K562 (cell line): Measurements from ENCODE around the gene TRAF7. TPM values are rescaled to one million over a fixed set of nuclear protein-coding genes. Genes with fewer than 3 reads are reported as not detected.

Experiments
- ASH1L ChIP-seq: fragments of 450-650 bp; IDR thresholded peaks from 2 replicates; pipeline ENCODE4 v1.6.1; 2018; ENCODE audit warnings: borderline replicate concordance, mild to moderate bottlenecking, low read depth; ENCODE audit not compliant: partially characterized antibody
- CREBBP ChIP-seq: IDR thresholded peaks from one replicate; pipeline ENCODE4 v1.6.1; 2012; ENCODE audit warnings: low read depth, mild to moderate bottlenecking, control low read depth, inconsistent platforms, low read length
- CTBP1 ChIP-seq: fragments of 450-650 bp; IDR thresholded peaks from 2 replicates; pipeline ENCODE4 v1.6.1; 2016; ENCODE audit warnings: borderline replicate concordance
- ELF2 ChIP-seq: fragments of 250-450 bp; sonication (Bioruptor Pico); IDR thresholded peaks from 2 replicates; pipeline ENCODE4 v1.5.0; 2021; ENCODE audit warnings: mild to moderate bottlenecking
- GABPB1 ChIP-seq: sonication (generic); formaldehyde crosslinking; IDR thresholded peaks from 2 replicates; pipeline ENCODE4 v1.8.0; 2022; ENCODE audit warnings: mild to moderate bottlenecking, missing genetic modification reagents
- GATAD2B ChIP-seq: fragments of 450-650 bp; IDR thresholded peaks from 2 replicates; pipeline ENCODE4 v1.6.1; 2017; ENCODE audit warnings: mild to moderate bottlenecking, borderline replicate concordance
- MECOM ChIP-seq: fragments of 250-450 bp; sonication (Bioruptor Pico); IDR thresholded peaks from 2 replicates; pipeline ENCODE4 v1.8.0; 2022; ENCODE audit warnings: inconsistent platforms
- NR1H2 ChIP-seq: sonication (generic); formaldehyde crosslinking; IDR thresholded peaks from 2 replicates; pipeline ENCODE4 v1.4.0; 2020; ENCODE audit warnings: mild to moderate bottlenecking, missing genetic modification reagents
- SRSF9 ChIP-seq: fragments of 200-400 bp; formaldehyde crosslinking; IDR thresholded peaks from 2 replicates; pipeline ENCODE4 v1.6.1; 2017; ENCODE audit warnings: low read depth, low read length, borderline replicate concordance
- TAL1 ChIP-seq: fragments of 450-650 bp; IDR thresholded peaks from 2 replicates; pipeline ENCODE4 v1.6.1; 2016; ENCODE audit warnings: mild to moderate bottlenecking
- TBL1XR1 ChIP-seq, 2 experiments: IDR thresholded peaks; 2 replicates each; pipeline ENCODE4 v1.6.1; 2012; ENCODE audit warnings: improper control_type of control experiment in 2 of 2, low read length in 2 of 2, mild to moderate bottlenecking in 1 of 2
- ZNF124 ChIP-seq: sonication (generic); formaldehyde crosslinking; IDR thresholded peaks from 2 replicates; pipeline ENCODE4 v1.8.1; 2022; ENCODE audit warnings: missing genetic modification reagents
- ZNF165 ChIP-seq: fragments of 250-450 bp; sonication (Bioruptor Pico); IDR thresholded peaks from 2 replicates; pipeline ENCODE4 v1.4.0; 2020; ENCODE audit warnings: borderline replicate concordance
- ZNF431 ChIP-seq: sonication (generic); formaldehyde crosslinking; IDR thresholded peaks from 2 replicates; pipeline ENCODE4 v1.8.0; 2022; ENCODE audit warnings: mild to moderate bottlenecking, missing genetic modification reagents
- polyA plus RNA-seq, 8 experiments: library from polyadenylated mRNA; depleted of rRNA in 4 of 8; stranded (reverse) in 5 of 8; unstranded in 3 of 8; fragments of >200 nt; fragmentation: Nextera tagmentation in 2 of 8; fragmentation: Illumina TruSeq in 1 of 8; extraction: Ambion mirVana in 2 of 8; extraction: Trizol in 1 of 8; gene quantifications; 2 replicates each; pipeline versions ENCODE4 v1.2.1 to v1.2.3, GENCODE V29; 2011 to 2014; ENCODE audit warnings: inconsistent platforms in 1 of 8, missing spikeins in 1 of 8
- total RNA-seq, 7 experiments: library from RNA; depleted of rRNA in 6 of 7; stranded (reverse); fragments of >200 nt in 6 of 7; fragmentation: Illumina TruSeq in 2 of 7; extraction: Trizol in 2 of 7; gene quantifications; 2 replicates each; pipeline versions ENCODE4 v1.2.1 to v1.2.3, GENCODE V29; 2011 to 2021; ENCODE audit warnings: low replicate concordance in 1 of 7
- TF ChIP-seq, protein P1 (sequence below): IDR thresholded peaks from 2 replicates; pipeline ENCODE4 v1.6.1; 2012; ENCODE audit warnings: low read depth, low read length, improper control_type of control experiment, borderline replicate concordance
- TF ChIP-seq, protein P2 (sequence below): fragments of 250-450 bp; sonication (Bioruptor Pico); IDR thresholded peaks from 2 replicates; pipeline ENCODE4 v1.9.0; 2021; ENCODE audit warnings: mild to moderate bottlenecking, inconsistent platforms
- TF ChIP-seq, protein P3 (sequence below): sonication (generic); formaldehyde crosslinking; IDR thresholded peaks from 2 replicates; pipeline ENCODE4 v1.8.0; 2022; ENCODE audit warnings: mild to moderate bottlenecking, missing genetic modification reagents
- TF ChIP-seq, protein P4 (sequence below): sonication (generic); formaldehyde crosslinking; IDR thresholded peaks from 2 replicates; pipeline ENCODE4 v1.8.0; 2022; ENCODE audit warnings: mild to moderate bottlenecking, missing genetic modification reagents

Gene TRAF7
- total and polyA plus RNA-seq, 9 of the 15 experiments (the other 6 are each of a cell fraction or from before 2014, with no cell fraction given) = 1.1 to 113 (median 41.6) TPM

DNA sequence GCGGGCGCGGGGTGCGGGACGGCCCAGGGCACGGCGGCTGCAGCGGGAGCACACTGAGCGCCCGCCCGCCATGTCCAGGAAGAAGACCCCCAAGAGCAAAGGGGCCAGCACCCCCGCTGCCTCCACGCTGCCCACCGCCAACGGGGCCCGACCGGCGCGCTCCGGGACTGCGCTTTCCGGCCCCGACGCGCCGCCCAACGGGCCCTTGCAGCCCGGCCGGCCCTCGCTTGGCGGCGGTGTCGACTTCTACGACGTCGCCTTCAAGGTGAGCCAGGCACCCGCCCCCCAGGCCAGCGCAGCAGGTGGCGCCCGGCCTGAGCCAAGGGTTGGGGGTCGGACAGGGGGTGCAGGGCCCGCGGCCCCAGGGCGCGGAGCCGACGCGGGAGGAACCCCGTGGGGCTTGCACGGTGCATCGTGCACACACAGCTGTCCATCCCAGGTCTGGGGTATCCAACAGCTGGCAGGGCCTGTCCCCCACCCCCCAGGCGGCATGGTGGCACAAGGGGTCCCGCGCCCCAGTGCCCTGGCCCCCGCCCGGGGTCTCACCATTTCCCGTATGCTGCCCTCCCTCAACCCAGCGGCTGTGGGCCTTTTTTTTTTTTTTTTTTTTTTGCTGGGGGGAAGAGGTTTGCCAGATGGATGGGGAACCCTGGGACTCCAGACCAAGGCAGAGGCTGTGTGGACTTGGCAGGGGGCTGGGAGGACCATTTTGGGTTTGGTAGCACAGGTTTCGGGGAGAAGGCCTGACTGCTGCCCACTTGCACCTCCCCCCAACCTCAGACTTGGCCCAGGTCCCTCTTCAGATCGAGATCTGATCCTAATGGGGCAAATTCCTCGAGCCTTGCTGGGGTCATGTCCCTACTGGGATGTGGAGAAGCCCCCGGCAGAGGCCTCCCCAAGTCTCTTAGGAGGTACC, 6.6 kb upstream of the TRAF7 start (continued):
- TF ChIP-seq, protein P1, sequence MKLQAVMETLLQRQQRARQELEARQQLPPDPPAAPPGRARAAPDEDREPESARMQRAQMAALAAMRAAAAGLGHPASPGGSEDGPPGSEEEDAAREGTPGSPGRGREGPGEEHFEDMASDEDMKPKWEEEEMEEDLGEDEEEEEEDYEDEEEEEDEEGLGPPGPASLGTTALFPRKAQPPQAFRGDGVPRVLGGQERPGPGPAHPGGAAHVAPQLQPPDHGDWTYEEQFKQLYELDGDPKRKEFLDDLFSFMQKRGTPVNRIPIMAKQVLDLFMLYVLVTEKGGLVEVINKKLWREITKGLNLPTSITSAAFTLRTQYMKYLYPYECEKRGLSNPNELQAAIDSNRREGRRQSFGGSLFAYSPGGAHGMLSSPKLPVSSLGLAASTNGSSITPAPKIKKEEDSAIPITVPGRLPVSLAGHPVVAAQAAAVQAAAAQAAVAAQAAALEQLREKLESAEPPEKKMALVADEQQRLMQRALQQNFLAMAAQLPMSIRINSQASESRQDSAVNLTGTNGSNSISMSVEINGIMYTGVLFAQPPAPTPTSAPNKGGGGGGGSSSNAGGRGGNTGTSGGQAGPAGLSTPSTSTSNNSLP = no peak
- TF ChIP-seq TBL1XR1 (IDR thresholded peaks at IDR 0.05; ENCODE audit: low read length in 2 of 2) = no peak
- no peak for TF ChIP-seq TAL1
- no peak for TF ChIP-seq ASH1L
- TF ChIP-seq, protein P2, sequence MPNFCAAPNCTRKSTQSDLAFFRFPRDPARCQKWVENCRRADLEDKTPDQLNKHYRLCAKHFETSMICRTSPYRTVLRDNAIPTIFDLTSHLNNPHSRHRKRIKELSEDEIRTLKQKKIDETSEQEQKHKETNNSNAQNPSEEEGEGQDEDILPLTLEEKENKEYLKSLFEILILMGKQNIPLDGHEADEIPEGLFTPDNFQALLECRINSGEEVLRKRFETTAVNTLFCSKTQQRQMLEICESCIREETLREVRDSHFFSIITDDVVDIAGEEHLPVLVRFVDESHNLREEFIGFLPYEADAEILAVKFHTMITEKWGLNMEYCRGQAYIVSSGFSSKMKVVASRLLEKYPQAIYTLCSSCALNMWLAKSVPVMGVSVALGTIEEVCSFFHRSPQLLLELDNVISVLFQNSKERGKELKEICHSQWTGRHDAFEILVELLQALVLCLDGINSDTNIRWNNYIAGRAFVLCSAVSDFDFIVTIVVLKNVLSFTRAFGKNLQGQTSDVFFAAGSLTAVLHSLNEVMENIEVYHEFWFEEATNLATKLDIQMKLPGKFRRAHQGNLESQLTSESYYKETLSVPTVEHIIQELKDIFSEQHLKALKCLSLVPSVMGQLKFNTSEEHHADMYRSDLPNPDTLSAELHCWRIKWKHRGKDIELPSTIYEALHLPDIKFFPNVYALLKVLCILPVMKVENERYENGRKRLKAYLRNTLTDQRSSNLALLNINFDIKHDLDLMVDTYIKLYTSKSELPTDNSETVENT (CRISPR knock-in tag) = 0 out of 2 replicates have a peak, but pooled peaks have one; percentile 40
- TF ChIP-seq, protein P3, sequence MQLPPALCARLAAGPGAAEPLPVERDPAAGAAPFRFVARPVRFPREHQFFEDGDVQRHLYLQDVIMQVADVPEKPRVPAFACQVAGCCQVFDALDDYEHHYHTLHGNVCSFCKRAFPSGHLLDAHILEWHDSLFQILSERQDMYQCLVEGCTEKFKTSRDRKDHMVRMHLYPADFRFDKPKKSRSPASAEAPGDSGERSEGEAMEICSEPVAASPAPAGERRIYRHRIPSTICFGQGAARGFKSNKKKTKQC (CRISPR knock-in tag) = no peak
- peak; percentile 90 for TF ChIP-seq CTBP1
- no peak for TF ChIP-seq CREBBP
- no peak for TF ChIP-seq SRSF9
- TF ChIP-seq, protein P4, sequence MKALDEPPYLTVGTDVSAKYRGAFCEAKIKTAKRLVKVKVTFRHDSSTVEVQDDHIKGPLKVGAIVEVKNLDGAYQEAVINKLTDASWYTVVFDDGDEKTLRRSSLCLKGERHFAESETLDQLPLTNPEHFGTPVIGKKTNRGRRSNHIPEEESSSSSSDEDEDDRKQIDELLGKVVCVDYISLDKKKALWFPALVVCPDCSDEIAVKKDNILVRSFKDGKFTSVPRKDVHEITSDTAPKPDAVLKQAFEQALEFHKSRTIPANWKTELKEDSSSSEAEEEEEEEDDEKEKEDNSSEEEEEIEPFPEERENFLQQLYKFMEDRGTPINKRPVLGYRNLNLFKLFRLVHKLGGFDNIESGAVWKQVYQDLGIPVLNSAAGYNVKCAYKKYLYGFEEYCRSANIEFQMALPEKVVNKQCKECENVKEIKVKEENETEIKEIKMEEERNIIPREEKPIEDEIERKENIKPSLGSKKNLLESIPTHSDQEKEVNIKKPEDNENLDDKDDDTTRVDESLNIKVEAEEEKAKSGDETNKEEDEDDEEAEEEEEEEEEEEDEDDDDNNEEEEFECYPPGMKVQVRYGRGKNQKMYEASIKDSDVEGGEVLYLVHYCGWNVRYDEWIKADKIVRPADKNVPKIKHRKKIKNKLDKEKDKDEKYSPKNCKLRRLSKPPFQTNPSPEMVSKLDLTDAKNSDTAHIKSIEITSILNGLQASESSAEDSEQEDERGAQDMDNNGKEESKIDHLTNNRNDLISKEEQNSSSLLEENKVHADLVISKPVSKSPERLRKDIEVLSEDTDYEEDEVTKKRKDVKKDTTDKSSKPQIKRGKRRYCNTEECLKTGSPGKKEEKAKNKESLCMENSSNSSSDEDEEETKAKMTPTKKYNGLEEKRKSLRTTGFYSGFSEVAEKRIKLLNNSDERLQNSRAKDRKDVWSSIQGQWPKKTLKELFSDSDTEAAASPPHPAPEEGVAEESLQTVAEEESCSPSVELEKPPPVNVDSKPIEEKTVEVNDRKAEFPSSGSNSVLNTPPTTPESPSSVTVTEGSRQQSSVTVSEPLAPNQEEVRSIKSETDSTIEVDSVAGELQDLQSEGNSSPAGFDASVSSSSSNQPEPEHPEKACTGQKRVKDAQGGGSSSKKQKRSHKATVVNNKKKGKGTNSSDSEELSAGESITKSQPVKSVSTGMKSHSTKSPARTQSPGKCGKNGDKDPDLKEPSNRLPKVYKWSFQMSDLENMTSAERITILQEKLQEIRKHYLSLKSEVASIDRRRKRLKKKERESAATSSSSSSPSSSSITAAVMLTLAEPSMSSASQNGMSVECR (CRISPR knock-in tag) = peak; percentile 54; the same call in 1 of the 2 replicates
- TF ChIP-seq ELF2 = no peak
- no peak for TF ChIP-seq ZNF431 (CRISPR knock-in tag)
- TF ChIP-seq NR1H2 (CRISPR knock-in tag) = no peak
- peak; percentile 27; the same call in 1 of the 2 replicates for TF ChIP-seq GABPB1 (CRISPR knock-in tag)
- TF ChIP-seq ZNF165 (CRISPR knock-in tag) = no peak
- TF ChIP-seq GATAD2B = no peak
- TF ChIP-seq MECOM (CRISPR knock-in tag) = no peak
- TF ChIP-seq ZNF124 (CRISPR knock-in tag) = no peak
